Epithelial cell of prostate (primary cell): ENCODE measurements around the gene MRTFA.
"Not testable (repeated sequence)": the region's sequence is repeated elsewhere in the genome, so short reads cannot be mapped to it uniquely, and the experiment has no call there.

ENCODE experiments used
- DNase-seq: peaks from one replicate; pipeline ENCODE4 v3.0.0-alpha.2; 2011; ENCODE audit warnings: low read depth, low spot score
- H3K27ac ChIP-seq: fragments of 450-650 bp; 2 replicates; pipeline ENCODE4 v1.5.1; 2017; ENCODE audit warnings: mild to moderate bottlenecking

The MRTFA gene

DNA sequence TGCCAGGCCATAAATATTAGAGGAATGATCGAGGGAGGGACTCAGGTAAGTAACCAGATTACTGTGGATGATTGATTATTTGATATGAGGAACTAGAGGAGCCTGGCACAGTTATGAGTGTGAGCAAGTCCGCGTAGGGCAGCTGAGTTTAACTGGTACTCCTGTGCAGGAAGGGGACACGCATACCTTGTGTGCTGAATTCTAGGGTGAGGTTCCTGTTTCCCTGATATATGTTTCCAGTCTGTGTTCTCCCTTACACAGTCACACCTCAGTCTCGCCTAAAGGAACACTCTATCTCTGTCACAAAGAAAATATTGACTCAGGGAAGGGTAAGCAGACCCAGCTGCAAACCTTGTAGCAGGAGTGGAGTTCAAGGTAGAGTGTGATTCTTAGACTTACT lies 248.8 kb downstream of the MRTFA start:
- DNase-seq: no peak
- peak overlapping the region; percentile 54 for H3K27ac ChIP-seq

GRCh38 chr22:40385036-40385782 lies 251.3 kb downstream of the MRTFA start:
- H3K27ac ChIP-seq: no peak overlapping the region
- DNase-seq: no peak

DNA sequence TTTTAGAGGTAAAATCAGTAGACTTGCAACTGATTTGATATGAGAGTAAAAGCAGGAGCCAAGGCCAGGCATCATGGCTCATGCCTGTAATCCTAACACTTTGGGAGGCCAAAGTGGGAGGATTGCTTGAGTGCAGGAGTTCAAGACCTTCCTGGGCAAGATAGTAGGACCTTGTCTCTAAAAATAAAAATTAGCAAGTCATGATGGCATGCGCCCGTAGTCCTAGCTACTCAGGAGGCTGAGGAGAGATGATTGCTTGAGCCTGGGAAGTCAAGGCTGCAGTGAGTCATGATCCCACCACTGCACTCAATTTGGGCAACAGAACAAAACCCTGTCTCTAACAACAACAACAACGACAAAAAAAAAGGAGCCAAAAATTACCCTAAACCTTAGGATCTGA lies 252.6 kb downstream of the MRTFA start:
- H3K27ac ChIP-seq: no peak overlapping the region
- no peak for DNase-seq

- H3K27ac ChIP-seq: no peak overlapping the region
These were observed 255.1 kb downstream of the MRTFA start for GRCh38 chr22:40381461-40381860.

DNA sequence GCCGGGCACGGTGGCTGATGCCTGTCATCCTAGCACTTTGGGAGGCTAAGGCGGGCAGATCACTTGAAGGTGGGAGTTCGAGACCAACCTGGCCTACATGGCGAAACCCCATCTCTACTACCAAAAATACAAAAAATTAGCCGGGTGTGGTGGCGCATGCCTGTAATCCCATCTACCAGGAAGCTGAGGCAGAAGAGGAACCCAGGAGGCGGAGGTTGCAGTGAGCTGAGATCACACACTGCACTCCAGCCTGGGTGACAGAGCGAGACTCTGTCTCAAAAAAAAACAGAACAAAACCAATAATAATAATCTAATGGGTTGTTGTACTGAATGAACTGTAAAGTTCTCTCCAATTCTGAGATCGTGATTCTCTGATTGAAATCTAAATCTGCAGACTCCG lies 258.1 kb downstream of the MRTFA start:
- DNase-seq: not testable (repeated sequence)
- H3K27ac ChIP-seq: peak overlapping the region; percentile 52

More at GRCh38 chr22:40381461-40381860, 255.1 kb downstream of the MRTFA start:
- no peak for DNase-seq

DNA sequence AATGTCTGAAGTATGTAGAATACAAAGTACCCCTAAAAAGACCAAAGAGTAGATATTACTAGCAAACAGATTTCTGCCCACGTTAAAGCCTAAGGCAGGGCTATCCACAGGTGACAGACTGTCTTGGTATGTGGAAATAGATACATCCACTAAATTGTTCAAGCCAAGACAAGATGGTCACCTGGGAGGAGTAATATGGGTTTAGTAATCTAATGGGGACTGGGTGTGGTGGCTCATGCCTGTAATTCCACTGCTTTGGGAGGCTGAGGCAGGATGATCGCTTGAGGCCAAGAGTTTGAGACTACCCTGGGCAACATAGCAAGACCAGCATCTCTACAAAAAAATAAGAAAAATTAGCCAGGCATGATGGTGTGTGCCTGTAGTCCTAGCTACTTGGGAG lies 258.6 kb downstream of the MRTFA start:
- peak overlapping the region; percentile 52 for H3K27ac ChIP-seq

DNA sequence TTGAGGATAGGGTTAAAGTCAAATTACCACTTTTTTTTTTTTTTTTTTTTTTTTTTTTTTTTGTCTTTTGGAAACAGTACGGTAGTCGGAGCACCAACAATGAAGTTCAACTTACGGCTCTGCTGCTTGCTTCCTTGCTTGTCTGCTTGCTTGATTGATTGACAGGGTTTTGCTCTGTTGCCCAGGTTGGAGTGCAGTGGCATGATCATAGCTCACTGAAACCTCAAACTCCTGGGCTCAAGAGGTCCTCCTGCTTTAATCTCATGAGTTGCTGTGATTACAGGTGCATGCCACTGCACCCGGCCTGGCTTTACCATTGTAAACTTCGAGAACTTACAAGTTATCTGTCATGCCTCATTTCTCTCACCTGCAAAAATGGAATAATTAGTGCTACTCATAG lies 260.4 kb downstream of the MRTFA start:
- no peak overlapping the region for H3K27ac ChIP-seq
- DNase-seq: no peak

More for the DNA sequence above, 258.6 kb downstream of the MRTFA start:
- DNase-seq: peak; percentile 49

- no peak overlapping the region for H3K27ac ChIP-seq
- DNase-seq: no peak
These were observed 262.0 kb downstream of the MRTFA start for GRCh38 chr22:40374567-40374966.

- H3K27ac ChIP-seq: no peak overlapping the region
- DNase-seq: no peak
These were observed 267.7 kb downstream of the MRTFA start for GRCh38 chr22:40368836-40369235.

GRCh38 chr22:40368016-40368415 lies 268.5 kb downstream of the MRTFA start:
- H3K27ac ChIP-seq: no peak overlapping the region
- DNase-seq: no peak

DNA sequence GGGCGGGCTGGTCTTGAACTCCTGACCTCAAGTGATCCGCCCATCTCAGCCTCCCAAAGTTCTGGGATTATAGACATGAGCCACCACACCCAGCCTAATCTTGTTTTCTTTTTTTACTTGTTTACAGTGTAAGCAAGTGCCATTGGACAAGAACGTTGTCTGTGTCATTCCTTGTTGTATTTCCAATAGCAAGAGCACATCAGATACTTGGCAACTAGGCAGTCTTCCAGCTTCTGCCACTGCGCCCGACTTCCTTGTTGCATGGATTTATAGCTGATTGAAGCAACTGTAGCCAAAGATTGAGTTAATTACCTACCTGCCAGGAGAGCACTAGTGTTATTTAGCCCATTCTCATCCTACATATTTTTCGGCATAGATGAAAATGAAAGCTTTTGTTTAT lies 269.2 kb downstream of the MRTFA start:
- H3K27ac ChIP-seq: no peak overlapping the region

GRCh38 chr22:40366068-40366467 lies 270.5 kb downstream of the MRTFA start:
- no peak for DNase-seq
- no peak overlapping the region for H3K27ac ChIP-seq

More for the DNA sequence above, 269.2 kb downstream of the MRTFA start:
- DNase-seq: no peak

- H3K27ac ChIP-seq: no peak overlapping the region
- DNase-seq: no peak
These were observed 272.1 kb downstream of the MRTFA start for GRCh38 chr22:40364431-40364830.

DNA sequence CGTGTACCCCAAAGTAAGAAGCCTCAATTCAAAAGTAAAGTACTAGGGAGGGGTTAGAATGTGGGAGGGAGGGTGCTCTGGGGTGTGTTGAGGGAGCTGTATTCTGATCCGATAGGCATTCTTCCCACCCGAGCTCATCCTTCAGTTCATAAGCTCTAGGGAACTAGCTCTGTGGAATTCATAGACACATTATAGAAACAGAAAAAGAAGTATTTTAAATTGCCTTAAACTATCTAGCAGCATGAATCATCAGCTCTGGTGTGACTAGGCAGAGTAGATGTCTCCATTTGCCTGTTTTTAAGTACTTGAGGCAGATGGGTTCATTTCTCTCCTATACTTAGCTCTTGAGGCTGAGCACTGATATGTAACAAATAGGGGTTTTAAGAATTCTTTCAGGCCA lies 273.5 kb downstream of the MRTFA start:
- no peak for DNase-seq
- no peak overlapping the region for H3K27ac ChIP-seq

- no peak overlapping the region for H3K27ac ChIP-seq
- DNase-seq: no peak
These were observed 275.4 kb downstream of the MRTFA start for GRCh38 chr22:40361100-40361499.
